Germinal center (tissue), 1 donor: ENCODE results near the gene SULT1C2.
"Not testable (repeated sequence)": the region's sequence is repeated elsewhere in the genome, so short reads cannot be mapped to it uniquely, and the experiment has no call there.

ENCODE experiments used
- DNase-seq: peaks from one replicate; pipeline ENCODE4 v3.0.0; 2012; ENCODE audit warnings: mixed read lengths, low spot score

The SULT1C2 gene

DNA sequence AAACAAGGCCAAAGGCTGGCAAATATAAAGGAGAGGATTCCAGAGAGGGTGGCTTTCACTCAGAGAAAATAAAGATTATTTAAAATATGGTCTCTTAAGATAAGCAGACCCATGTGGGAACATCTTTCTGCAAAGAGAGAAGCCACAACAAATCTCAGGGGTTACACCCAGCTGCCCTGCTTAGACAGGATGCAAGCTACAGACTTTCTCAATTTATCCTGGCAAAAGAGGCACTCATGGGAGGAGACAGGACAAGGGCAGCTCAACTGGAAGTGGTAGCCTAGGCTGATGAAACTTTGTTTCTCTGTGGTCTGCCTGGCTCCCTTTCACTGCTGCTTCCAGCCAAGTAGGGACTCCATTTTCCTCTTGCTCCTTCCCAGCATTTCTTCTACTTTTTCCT lies 63.2 kb downstream of the SULT1C2 start:
- DNase-seq: no peak

DNA sequence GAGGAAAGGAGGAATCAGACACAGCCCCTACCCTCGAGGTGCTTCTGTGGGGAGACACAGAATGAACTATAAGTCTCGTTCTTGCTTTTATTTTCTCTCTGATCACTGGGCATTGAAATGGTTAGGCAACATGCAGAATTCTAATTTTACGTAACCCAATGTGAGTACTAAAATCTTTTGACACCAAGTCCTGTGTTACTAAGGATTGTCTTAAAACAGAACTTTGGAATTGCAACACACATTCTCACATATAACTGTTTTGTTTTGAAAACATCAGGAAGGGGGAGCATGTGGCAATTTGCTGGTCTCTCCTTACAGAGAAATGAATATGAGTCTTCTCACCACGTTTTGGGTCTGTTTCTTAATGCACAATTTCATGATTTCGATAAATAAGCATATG lies 65.4 kb downstream of the SULT1C2 start:
- DNase-seq: no peak

DNA sequence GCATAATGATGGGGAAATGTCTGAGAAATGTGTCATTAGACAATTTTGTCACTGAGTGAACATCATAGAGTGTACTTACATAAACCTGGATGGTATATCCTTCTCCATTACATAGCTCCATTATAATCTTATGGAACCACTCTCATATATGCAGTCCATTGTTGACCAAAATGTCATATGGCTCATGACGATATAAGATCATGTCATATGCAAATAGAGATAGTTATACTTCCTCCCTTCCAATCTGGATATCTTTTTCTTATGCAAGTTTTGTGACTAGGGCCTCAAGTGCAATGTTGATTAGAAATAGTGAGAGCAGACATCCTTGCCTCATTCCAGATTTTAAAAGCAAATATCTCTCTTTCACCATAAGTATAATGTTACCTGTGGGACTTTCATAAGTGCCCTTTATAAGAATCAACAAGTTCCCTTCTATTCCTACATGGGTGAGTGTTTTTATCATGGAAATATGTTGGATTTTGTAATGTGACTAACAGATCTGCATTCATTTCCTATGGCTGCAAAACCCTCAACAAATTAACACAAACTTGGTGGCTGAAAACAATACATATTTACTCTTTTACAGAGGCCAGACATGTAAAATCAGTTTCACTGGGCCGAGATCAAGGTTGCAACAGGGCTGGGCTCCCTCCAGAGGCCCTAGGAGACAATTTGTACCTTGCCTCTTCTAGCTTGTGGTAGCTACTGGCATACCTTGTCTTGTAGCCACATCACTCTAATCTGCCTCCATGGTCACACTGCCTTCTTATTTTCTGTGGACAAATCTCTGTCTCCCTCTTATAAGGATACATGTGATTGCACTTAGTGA lies 67.4 kb downstream of the SULT1C2 start:
- DNase-seq: no peak

DNA sequence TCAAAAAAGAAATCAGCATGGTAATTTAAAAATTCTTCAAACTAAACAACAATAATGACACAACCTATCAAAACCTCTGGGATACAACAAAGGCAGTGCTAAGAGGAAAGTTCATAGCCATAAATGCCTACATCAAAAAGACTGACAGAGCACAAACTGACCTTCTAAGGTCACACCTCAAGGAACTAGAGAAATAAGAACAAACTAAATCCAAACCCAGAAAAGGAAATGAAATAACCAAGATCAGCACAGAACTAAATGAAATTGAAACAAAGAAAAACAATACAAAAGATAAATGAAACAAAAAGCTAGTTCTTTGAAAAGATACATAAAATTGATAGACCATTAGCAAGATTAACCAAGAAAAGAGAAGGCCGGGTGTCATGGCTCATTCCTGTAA lies 70.6 kb downstream of the SULT1C2 start:
- DNase-seq: not testable (repeated sequence)
